ENCODE data around the gene KIF24. TPM values are rescaled to one million over a fixed set of nuclear protein-coding genes. Genes with fewer than 3 reads are reported as not detected.
"Not testable (repeated sequence)": the region's sequence is repeated elsewhere in the genome, so short reads cannot be mapped to it uniquely, and the experiment has no call there.

KIF24 gene
- total RNA-seq, 4 donors from 2014 or later, result 1.5 to 2.9 (median 1.6) TPM

DNA sequence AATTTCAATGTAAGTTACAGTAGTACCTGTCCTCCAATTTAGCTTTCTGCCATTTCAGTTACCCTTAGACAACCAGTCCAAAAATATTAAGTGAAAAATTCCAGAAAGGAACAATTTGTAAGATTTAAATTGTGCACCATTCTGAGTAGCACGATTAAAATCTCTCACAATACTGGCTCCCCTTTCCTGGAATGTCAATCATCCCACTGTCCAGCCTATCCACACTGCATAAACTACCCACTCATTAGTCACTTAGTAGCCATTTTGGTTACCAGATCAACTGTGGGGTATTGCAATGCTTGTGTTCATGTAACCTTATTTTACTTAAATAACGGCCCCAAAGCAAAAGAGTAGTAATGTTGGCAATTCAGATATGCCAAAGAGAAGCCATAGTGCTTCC lies 11.6 kb downstream of the KIF24 start:
- Histone ChIP-seq H3K9me3 (no peaks in the 10 kb centered on the region), H3K4me3 (no peak overlapping the region), H3K4me1 (no peaks in the 10 kb centered on the region), H3K36me3 (no peaks in the 10 kb centered on the region), H3K27me3 (no peaks in the 10 kb centered on the region), H3K27ac (no peak overlapping the region)
- intact Hi-C loops (cut with DNase I), result no loop called here
- no peak for TF ChIP-seq POLR2A (IDR thresholded peaks at IDR 0.05)
- TF ChIP-seq, protein P1, sequence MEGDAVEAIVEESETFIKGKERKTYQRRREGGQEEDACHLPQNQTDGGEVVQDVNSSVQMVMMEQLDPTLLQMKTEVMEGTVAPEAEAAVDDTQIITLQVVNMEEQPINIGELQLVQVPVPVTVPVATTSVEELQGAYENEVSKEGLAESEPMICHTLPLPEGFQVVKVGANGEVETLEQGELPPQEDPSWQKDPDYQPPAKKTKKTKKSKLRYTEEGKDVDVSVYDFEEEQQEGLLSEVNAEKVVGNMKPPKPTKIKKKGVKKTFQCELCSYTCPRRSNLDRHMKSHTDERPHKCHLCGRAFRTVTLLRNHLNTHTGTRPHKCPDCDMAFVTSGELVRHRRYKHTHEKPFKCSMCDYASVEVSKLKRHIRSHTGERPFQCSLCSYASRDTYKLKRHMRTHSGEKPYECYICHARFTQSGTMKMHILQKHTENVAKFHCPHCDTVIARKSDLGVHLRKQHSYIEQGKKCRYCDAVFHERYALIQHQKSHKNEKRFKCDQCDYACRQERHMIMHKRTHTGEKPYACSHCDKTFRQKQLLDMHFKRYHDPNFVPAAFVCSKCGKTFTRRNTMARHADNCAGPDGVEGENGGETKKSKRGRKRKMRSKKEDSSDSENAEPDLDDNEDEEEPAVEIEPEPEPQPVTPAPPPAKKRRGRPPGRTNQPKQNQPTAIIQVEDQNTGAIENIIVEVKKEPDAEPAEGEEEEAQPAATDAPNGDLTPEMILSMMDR (IDR thresholded peaks at IDR 0.05), result no peak
- DNase-seq, result no peak
- WGBS, 2 donors, result 87 to 90% methylated on average over 2 of the region's 2 CpGs

DNA sequence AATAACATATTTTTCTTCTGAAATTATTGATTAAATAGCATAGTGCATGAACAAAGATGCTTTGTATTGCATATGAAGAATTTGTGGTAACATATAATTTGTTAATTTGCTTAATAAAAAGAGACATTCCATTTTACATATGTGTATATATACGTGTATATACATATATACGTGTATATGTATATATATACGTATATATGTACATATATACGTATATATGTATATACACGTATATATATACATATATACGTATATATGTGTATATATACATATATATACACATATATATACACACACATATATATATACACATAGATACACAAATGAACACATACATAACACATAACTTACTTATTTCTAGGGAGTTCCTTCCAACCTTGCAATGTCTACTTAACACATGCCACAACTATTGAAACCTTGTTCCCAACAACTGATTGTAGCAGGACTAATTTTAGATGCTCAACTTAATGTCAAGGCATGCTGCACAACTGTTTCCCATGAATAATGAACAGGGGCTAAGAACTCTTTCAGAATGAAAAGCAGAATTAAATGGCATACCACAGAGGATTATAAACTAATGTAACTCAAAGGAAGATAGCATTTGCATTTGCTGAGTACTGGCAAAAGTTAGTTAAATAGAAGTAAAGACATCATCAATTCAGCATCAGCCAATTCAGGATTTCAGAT lies 17.4 kb downstream of the KIF24 start:
- Histone ChIP-seq H3K4me1 (no peaks in the 10 kb centered on the region), H3K9me3 (no peaks in the 10 kb centered on the region), H3K4me3 (no peak overlapping the region), H3K36me3 (no peaks in the 10 kb centered on the region), H3K27ac (no peak overlapping the region), H3K27me3 (no peaks in the 10 kb centered on the region)
- intact Hi-C loops (cut with DNase I), result no loop called here
- no peak for DNase-seq
- 75 to 87% methylated on average over 6 of the region's 6 CpGs for WGBS, 2 donors
- TF ChIP-seq, protein P1 (IDR thresholded peaks at IDR 0.05), result no peak
- TF ChIP-seq POLR2A (IDR thresholded peaks at IDR 0.05), result no peak

DNA sequence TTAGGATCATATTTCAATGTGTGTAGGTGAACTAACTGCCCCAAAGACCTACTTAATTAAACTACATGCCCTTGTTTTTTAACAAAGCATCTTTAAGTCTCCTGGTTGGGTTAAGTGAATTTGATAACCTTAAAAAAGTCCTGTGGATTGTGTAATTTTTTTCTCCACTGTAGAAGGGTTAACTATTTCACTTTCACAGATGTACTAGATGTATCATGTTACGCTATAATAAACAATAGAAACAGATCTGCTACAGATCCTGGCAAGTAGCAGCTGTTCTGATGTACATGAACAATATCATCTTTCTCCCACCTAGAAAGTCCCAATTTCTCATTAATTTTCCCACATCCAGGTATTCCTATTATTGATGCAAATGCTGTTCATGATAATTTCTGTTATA lies 18.9 kb downstream of the KIF24 start:
- Histone ChIP-seq H3K4me1 (no peaks in the 10 kb centered on the region), H3K9me3 (no peaks in the 10 kb centered on the region), H3K4me3 (no peak overlapping the region), H3K27ac (no peak overlapping the region), H3K36me3 (no peaks in the 10 kb centered on the region), H3K27me3 (no peaks in the 10 kb centered on the region)
- WGBS, 2 donors, result 75 to 85% methylated on average over 1 of the region's 1 CpG
- intact Hi-C loops (cut with DNase I), result no loop called here
- DNase-seq, result no peak
- TF ChIP-seq, protein P1 (IDR thresholded peaks at IDR 0.05), result no peak
- TF ChIP-seq POLR2A (IDR thresholded peaks at IDR 0.05), result no peak

DNA sequence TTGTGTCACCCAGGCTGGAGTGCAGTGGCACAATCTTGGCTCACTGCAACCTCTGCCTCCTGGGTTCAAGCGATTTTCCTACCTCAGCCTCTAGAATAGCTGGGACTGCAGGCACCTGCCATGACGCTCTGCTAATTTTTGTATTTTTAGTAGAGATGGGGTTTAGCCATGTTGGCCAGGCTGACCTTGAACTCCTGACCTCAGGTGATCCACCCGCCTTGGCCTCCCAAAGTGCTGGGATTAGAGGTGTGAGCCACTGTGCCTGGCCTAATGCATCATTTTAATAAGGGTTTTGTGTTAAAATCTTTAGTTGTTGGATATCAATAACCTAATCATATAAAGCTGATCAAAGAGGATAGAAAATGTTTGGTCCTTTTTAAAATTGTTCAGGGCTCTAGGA lies 20.8 kb downstream of the KIF24 start:
- H3K9me3 ChIP-seq; H3K4me1 ChIP-seq; H3K36me3 ChIP-seq; H3K27ac ChIP-seq; H3K27me3 ChIP-seq; DNase-seq; H3K4me3 ChIP-seq; intact Hi-C loops (cut with DNase I): not testable (repeated sequence)
- 100% methylated on average over 2 to 3 of the region's 3 CpGs for WGBS, 2 donors

DNA sequence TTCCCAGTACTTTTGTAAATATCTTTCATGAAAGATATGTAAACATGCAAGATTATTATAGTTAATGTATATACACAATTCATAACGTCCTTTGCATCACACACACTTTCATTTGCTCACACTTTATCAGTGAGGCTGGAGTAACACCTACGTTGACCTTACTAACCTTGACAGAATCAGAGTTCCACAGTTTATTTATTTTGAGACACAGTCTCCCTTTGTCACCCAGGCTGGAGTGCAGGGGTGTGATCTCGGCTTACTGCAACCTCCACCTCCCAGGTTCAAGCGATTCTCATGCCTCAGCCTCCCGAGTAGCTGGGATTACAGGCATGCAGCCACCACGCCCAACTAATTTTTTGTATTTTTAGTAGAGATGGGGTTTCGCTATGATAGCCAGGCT lies 28.0 kb downstream of the KIF24 start:
- H3K27me3 ChIP-seq; H3K9me3 ChIP-seq; H3K4me1 ChIP-seq; DNase-seq; intact Hi-C loops (cut with DNase I); H3K36me3 ChIP-seq; H3K27ac ChIP-seq; H3K4me3 ChIP-seq: not testable (repeated sequence)
- 86 to 91% methylated on average over 7 of the region's 7 CpGs for WGBS, 2 donors

DNA sequence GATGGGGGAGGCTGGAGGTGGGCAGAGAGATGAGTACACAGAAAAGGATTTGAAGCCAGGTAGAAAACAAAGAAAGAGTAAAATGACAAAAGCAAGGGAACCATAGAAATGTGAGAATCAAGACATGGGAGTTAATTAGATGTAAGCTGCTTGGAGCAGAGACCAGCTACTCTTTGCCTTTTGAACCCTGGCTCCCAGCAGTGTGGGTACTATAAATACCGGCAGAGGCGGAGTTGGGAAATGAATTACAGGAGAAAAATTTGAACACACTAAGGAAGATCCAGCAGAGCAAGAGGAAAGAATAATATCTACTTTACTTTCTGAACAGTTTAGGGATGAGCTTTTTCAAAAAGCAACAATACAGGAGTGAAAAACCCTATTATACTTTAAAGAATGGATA lies 36.5 kb downstream of the KIF24 start:
- WGBS, 2 donors, result 42 to 76% methylated on average over 2 of the region's 2 CpGs
- no peaks in the 10 kb centered on the region for H3K9me3 ChIP-seq
- intact Hi-C loops (cut with DNase I), result no loop called here
- no peaks in the 10 kb centered on the region for H3K27me3 ChIP-seq
- H3K27ac ChIP-seq, result no peak overlapping the region
- TF ChIP-seq POLR2A (IDR thresholded peaks at IDR 0.05), result no peak
- TF ChIP-seq, protein P1 (IDR thresholded peaks at IDR 0.05), result no peak
- H3K4me1 ChIP-seq, result no peaks in the 10 kb centered on the region
- H3K4me3 ChIP-seq, result no peak overlapping the region
- DNase-seq, result no peak
- H3K36me3 ChIP-seq, result no peaks in the 10 kb centered on the region
